Loucy (cell line): Measurements from ENCODE around the gene MIER3.

ENCODE experiments used
- H2AFZ ChIP-seq: fragments of 200-600 bp; sonication (generic); 2 replicates; pipeline ENCODE4 v1.6.0; 2016; ENCODE audit warnings: antibody characterized with exemption, mild to moderate bottlenecking, low read length, moderate library complexity
- H3F3A ChIP-seq: fragments of 200-600 bp; 2 replicates; pipeline ENCODE4 v1.6.0; 2016; ENCODE audit warnings: antibody characterized with exemption, low read depth, mild to moderate bottlenecking
- H3K27me3 ChIP-seq: fragments of 200-600 bp; sonication (generic); 2 replicates; pipeline ENCODE4 v1.6.1; 2014; ENCODE audit warnings: low read length, mild to moderate bottlenecking; ENCODE audit not compliant: insufficient read depth, poor library complexity, severe bottlenecking
- H3K36me3 ChIP-seq: fragments of 200-600 bp; sonication (generic); 2 replicates; pipeline ENCODE4 v1.6.1; 2016; ENCODE audit warnings: low read length; ENCODE audit not compliant: insufficient read depth
- H3K4me1 ChIP-seq: fragments of 200-600 bp; sonication (generic); 2 replicates; pipeline ENCODE4 v1.5.1; 2014; ENCODE audit warnings: low read length, mild to moderate bottlenecking; ENCODE audit not compliant: insufficient read depth, poor library complexity, severe bottlenecking
- H3K4me2 ChIP-seq: fragments of 200-600 bp; sonication (generic); 2 replicates; pipeline ENCODE4 v1.6.0; 2014; ENCODE audit warnings: antibody characterized with exemption, low read length, low read depth, mild to moderate bottlenecking; ENCODE audit not compliant: poor library complexity, severe bottlenecking
- H3K4me3 ChIP-seq: fragments of 200-600 bp; sonication (generic); 2 replicates; pipeline ENCODE4 v1.5.1; 2014; ENCODE audit warnings: low read length, mild to moderate bottlenecking, mixed read lengths; ENCODE audit not compliant: poor library complexity, severe bottlenecking
- H3K79me2 ChIP-seq: fragments of 200-600 bp; sonication (generic); 2 replicates; pipeline ENCODE4 v1.6.1; 2014; ENCODE audit warnings: low read length; ENCODE audit not compliant: insufficient read depth
- H3K9ac ChIP-seq: fragments of 200-600 bp; sonication (generic); 2 replicates; pipeline ENCODE4 v1.6.0; 2014; ENCODE audit warnings: mild to moderate bottlenecking, low read depth, low read length, moderate library complexity; ENCODE audit not compliant: poor library complexity, severe bottlenecking
- H3K9me2 ChIP-seq: fragments of 200-600 bp; sonication (generic); replicated peaks from 2 replicates; pipeline ENCODE4 v1.6.1; 2016; ENCODE audit warnings: low read depth, low read length, mixed read lengths
- H3K9me3 ChIP-seq: fragments of 200-600 bp; sonication (generic); 2 replicates; pipeline ENCODE4 v1.6.1; 2014; ENCODE audit warnings: mild to moderate bottlenecking, antibody characterized with exemption, low read length, low read depth; ENCODE audit not compliant: insufficient read depth
- H4K20me1 ChIP-seq: fragments of 200-600 bp; sonication (generic); 2 replicates; pipeline ENCODE4 v1.6.0; 2014; ENCODE audit warnings: antibody characterized with exemption, low read length, mild to moderate bottlenecking; ENCODE audit not compliant: insufficient read depth, poor library complexity, severe bottlenecking
- EZH2phosphoT487 ChIP-seq: fragments of 200-600 bp; IDR thresholded peaks from 2 replicates; pipeline ENCODE4 v1.6.1; 2018; ENCODE audit warnings: antibody characterized with exemption, mild to moderate bottlenecking, moderate library complexity, borderline replicate concordance
- TF ChIP-seq, protein P1 (sequence below): fragments of 200-600 bp; sonication (generic); conservative IDR thresholded peaks from 2 replicates; pipeline ENCODE4 v1.5.1; 2014; ENCODE audit warnings: mild to moderate bottlenecking, antibody characterized with exemption, low read length

The MIER3 gene

DNA sequence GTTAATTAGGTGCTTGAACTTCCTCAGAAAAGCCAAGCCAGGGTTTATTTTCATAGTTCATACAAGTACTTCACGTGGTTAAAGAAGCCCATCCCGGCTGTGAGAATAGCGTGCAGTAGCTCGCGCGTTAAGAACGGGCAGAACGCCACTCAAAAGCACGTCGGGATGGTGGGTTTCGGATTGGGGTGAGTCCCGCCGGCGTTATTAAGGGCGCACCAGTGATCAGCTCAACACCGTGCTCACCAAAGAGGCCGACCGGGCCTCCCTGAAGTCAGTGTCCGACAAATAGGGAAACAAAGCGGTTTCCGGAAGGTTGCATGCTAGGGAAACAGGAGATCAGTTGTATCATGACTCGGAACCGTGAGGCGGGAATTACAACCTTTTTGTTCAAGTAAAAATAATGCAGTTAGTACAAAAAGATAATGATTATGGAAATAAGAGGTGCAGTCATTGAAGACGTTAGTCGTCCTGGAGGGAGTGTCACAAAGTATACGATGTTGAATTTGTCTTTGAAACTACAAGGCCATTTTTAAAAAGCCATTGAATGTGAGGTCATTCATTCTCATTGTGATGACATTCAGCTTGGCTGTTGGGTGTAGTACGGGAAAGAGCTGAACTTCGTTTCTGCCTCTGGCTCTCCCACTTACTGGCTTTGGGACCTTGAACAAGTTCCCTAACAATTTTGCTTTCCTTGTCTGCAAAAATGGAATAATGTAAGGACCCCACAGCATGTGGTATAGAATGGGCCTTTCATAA lies 41.5 kb downstream of the MIER3 start:
- Histone ChIP-seq H3K27me3 (no peaks in the 10 kb centered on the region), H3K9ac (peak overlapping the region; percentile 96), H3K9me3 (no peaks in the 10 kb centered on the region; the same call in 1 of the 2 replicates), H3K36me3 (no peaks in the 10 kb centered on the region), H3K9me2 (no peaks in the 10 kb centered on the region), H3K4me1 (peaks cover 21% of the 10 kb centered on the region), H4K20me1 (no peaks in the 10 kb centered on the region), H2AFZ (peak overlapping the region; percentile 96), H3K4me2 (peak overlapping the region; percentile 81), H3K79me2 (peaks cover 15% of the 10 kb centered on the region), H3K4me3 (peak overlapping the region; percentile 86), H3F3A (no peaks in the 10 kb centered on the region)
- TF ChIP-seq, protein P1, sequence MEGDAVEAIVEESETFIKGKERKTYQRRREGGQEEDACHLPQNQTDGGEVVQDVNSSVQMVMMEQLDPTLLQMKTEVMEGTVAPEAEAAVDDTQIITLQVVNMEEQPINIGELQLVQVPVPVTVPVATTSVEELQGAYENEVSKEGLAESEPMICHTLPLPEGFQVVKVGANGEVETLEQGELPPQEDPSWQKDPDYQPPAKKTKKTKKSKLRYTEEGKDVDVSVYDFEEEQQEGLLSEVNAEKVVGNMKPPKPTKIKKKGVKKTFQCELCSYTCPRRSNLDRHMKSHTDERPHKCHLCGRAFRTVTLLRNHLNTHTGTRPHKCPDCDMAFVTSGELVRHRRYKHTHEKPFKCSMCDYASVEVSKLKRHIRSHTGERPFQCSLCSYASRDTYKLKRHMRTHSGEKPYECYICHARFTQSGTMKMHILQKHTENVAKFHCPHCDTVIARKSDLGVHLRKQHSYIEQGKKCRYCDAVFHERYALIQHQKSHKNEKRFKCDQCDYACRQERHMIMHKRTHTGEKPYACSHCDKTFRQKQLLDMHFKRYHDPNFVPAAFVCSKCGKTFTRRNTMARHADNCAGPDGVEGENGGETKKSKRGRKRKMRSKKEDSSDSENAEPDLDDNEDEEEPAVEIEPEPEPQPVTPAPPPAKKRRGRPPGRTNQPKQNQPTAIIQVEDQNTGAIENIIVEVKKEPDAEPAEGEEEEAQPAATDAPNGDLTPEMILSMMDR = no peak
- TF ChIP-seq EZH2phosphoT487 = no peak

DNA sequence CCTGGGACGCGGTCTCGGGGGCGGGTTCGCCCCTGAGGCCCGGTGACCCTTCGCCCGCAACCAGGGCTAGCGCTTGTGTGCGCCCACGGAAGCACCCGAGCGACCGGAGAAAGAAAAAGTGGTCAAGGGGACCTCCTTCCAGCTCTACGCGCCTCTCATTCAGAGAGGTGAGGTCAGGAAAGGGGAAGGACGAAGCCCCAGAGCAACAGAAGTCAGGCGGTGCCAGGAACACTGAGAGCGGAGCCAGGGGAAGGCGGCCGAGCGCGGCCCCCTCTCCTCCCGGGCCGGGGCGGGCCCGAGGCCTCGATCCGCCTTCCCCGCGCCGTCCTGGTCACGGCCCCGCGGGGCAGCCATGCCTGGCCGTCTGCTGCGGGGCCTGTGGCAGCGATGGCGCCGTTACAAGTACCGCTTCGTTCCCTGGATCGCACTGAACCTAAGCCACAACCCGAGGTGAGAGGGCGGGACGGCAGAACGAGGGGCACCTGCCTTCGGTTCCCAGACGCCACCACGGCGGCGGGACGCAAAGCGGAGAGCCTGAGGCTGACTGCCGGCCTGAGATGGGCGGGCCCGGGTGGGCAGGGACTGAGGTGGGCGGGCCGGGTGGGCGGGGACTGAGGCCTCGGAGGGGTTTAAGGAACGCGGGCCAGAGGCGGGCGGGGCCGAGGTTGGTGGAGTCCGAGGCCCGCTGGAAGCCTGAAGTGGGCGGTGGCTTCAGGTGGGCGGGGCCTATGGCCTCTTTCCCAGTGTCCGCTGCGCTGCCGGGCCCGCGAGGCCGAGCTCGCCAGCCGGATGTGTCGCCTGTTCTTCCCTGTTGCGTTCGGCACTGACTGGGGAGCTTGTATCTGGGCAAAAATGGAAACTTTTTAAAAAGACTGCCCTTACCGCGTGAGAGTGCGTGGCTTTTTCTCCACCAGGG lies 42.4 kb downstream of the MIER3 start, which contains the start of gene SETD9:
TSS of gene SETD9 (plus strand) at position 303 of the 916 bp plus-strand sequence. CDS start at position 353, 50 bp downstream.
- H3K9me2 ChIP-seq = no peaks in the 10 kb centered on the region
- H3K36me3 ChIP-seq = no peaks in the 10 kb centered on the region
- TF ChIP-seq, protein P1 = no peak
- no peak for TF ChIP-seq EZH2phosphoT487
- H2AFZ ChIP-seq = peak within 1 kb of the TSS; percentile 96
- H3K27me3 ChIP-seq = no peaks in the 10 kb centered on the region
- H3K4me3 ChIP-seq = peak within 1 kb of the TSS; percentile 86
- H3K9ac ChIP-seq = peak within 1 kb of the TSS; percentile 96
- H4K20me1 ChIP-seq = no peaks in the 10 kb centered on the region
- H3F3A ChIP-seq = no peaks in the 10 kb centered on the region
- H3K4me2 ChIP-seq = peak within 1 kb of the TSS; percentile 85
- H3K9me3 ChIP-seq = no peaks in the 10 kb centered on the region; the same call in 1 of the 2 replicates
- peaks cover 15% of the 10 kb centered on the region for H3K79me2 ChIP-seq
- H3K4me1 ChIP-seq = peaks cover 21% of the 10 kb centered on the region

- no peaks in the 10 kb centered on the region; the same call in 1 of the 2 replicates for H3K9me3 ChIP-seq
- H2AFZ ChIP-seq = peak overlapping the region; percentile 88
- no peaks in the 10 kb centered on the region for H3K36me3 ChIP-seq
- peaks cover 15% of the 10 kb centered on the region for H3K79me2 ChIP-seq
- no peaks in the 10 kb centered on the region for H3K27me3 ChIP-seq
- peak overlapping the region; percentile 72 for H3K9ac ChIP-seq
- H3K4me2 ChIP-seq = peak overlapping the region; percentile 85
- H4K20me1 ChIP-seq = no peaks in the 10 kb centered on the region
- H3F3A ChIP-seq = no peaks in the 10 kb centered on the region
- H3K4me3 ChIP-seq = peak overlapping the region; percentile 76
- no peaks in the 10 kb centered on the region for H3K9me2 ChIP-seq
- no peak for TF ChIP-seq EZH2phosphoT487
- TF ChIP-seq, protein P1 = no peak
- H3K4me1 ChIP-seq = peaks cover 21% of the 10 kb centered on the region
These were observed 43.0 kb downstream of the MIER3 start for GRCh38 chr5:56908942-56909293.
